Mammary epithelial cell (primary cell): Measurements from ENCODE around the gene TANK.

ENCODE experiments used
- EZH2 ChIP-seq: IDR thresholded peaks from 2 replicates; pipeline ENCODE4 v1.6.1; 2012; ENCODE audit warnings: low read length, inconsistent platforms, borderline replicate concordance
- TF ChIP-seq, protein P1 (sequence below), 2 donors: IDR thresholded peaks in 1 of 2; conservative IDR thresholded peaks in 1 of 2; 2 replicates each; pipeline ENCODE4 v1.5.1; 2011 to 2012; ENCODE audit warnings: inconsistent platforms in 2 of 2, low read length in 2 of 2, mild to moderate bottlenecking in 2 of 2, control low read depth in 1 of 2, low read depth in 1 of 2; ENCODE audit not compliant: insufficient read depth in 1 of 2; ENCODE audit errors: extremely low read depth in 1 of 2

DNA sequence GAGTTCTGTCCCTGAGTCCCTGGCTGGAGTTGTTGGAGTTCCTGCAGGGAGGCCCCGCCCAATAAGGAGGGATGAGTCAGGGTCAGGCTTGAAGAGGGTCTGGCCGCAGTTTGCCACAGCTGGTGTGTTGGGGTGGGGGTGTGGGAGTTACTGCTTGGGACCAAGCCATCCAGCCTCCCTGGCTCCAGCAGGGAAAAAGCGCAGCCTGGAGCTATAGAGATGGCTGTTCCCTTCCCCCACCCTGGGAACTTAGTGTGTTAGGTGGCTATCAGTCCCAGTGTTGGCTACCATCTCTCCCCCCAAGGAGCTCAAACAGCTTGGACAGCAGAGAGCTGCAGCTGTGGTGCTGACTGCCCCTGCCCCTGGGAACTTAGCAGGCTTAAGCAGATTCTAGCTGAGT, 13.2 kb upstream of the TANK start:
- TF ChIP-seq, protein P1, sequence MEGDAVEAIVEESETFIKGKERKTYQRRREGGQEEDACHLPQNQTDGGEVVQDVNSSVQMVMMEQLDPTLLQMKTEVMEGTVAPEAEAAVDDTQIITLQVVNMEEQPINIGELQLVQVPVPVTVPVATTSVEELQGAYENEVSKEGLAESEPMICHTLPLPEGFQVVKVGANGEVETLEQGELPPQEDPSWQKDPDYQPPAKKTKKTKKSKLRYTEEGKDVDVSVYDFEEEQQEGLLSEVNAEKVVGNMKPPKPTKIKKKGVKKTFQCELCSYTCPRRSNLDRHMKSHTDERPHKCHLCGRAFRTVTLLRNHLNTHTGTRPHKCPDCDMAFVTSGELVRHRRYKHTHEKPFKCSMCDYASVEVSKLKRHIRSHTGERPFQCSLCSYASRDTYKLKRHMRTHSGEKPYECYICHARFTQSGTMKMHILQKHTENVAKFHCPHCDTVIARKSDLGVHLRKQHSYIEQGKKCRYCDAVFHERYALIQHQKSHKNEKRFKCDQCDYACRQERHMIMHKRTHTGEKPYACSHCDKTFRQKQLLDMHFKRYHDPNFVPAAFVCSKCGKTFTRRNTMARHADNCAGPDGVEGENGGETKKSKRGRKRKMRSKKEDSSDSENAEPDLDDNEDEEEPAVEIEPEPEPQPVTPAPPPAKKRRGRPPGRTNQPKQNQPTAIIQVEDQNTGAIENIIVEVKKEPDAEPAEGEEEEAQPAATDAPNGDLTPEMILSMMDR (conservative IDR thresholded peaks at IDR 0.05 in 1 of 2, IDR thresholded peaks at IDR 0.05 in 1 of 2; ENCODE audit: extremely low read depth in 1 of 2, insufficient read depth in 1 of 2, low read depth in 1 of 2, low read length in 2 of 2): no peak
- TF ChIP-seq EZH2: no peak
